GM18517 (cell line): ENCODE results near the gene PYCARD.

ENCODE experiments used
- ATAC-seq: cut with Tn5 transposase; IDR thresholded peaks from one replicate; pipeline ENCODE4 v1.9.1; 2021; ENCODE audit warnings: mild to moderate bottlenecking, moderate library complexity; ENCODE audit not compliant: unreplicated experiment

PYCARD gene

DNA sequence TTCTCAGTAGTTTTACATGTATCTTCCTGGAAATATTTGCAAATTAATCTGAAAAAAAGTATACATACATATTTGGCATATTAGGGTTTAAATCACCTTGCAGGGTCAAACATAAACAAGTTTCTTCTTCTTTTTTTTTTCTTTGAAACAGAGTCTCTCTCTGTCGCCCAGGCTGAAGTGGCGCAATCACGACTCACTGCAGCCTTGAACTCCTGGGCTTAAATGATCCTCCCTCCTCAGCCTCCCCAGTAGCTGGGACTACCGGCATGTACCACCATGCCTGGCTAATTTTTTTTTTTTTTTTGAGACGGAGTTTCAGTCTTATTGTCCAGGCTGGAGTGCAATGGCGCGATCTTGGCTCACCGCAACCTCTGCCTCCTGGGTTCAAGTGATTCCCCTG, 35.2 kb downstream of the PYCARD start:
- ATAC-seq = no peak

DNA sequence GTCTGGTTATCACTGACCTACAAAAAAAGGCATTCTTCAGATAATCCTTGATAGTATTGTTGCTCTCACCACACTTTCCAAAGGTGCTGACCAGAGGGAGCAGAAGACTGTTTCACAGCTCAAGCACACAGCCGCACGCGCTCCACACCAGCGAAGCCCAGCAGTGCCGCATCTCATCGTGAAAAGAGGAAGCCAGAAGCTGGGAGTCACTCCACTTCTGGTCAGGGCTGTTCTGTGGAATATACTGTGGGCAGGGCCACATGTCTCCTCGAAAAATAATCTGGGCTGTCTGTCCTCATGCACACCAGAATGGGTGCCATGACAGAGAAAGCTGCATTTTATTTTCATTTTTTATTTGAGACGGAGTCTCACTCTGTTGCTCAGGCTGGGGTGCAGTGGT, 45.4 kb downstream of the PYCARD start:
- no peak for ATAC-seq
